Skin epidermis (tissue), 12 donors: ENCODE measurements around the gene SEC61B.
"Not testable (repeated sequence)": the region's sequence is repeated elsewhere in the genome, so short reads cannot be mapped to it uniquely, and the experiment has no call there.

Experiments used
- H3K27ac ChIP-seq, 21 experiments: fragments of 200-600 bp; sonication (generic) in 11 of 21; one replicate each; pipeline ENCODE4 v1.5.0; 2020; ENCODE audit warnings: mild to moderate bottlenecking in 3 of 21, inconsistent platforms in 2 of 21, moderate library complexity in 2 of 21
- H3K4me3 ChIP-seq, 7 experiments: fragments of 200-600 bp; sonication (generic) in 2 of 7; one replicate each; pipeline ENCODE4 v1.5.0; 2020; ENCODE audit warnings: inconsistent platforms in 2 of 7, mild to moderate bottlenecking in 2 of 7, moderate library complexity in 1 of 7

SEC61B gene

DNA sequence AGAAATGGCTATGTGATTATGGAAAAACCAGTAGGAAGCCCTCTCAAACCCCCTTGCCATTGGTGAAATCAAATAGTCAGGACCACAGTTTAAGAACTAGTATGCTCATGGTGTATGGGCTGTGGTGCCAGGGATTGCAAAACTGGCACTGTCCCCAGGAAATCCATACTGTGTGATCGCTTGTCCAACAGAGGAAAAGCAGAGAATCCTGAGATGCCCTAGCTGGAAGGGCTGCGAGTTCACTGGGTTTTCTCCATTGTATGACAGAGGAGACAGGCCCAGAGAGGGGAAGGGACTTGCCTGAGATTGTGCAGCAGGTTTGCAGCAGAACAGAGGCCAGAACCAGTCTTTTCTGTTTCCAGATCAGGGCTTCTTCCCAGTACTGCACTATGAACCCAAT, 12.5 kb downstream of the SEC61B start:
- Histone ChIP-seq H3K27ac (no peak overlapping the region), H3K4me3 (no peak overlapping the region)

DNA sequence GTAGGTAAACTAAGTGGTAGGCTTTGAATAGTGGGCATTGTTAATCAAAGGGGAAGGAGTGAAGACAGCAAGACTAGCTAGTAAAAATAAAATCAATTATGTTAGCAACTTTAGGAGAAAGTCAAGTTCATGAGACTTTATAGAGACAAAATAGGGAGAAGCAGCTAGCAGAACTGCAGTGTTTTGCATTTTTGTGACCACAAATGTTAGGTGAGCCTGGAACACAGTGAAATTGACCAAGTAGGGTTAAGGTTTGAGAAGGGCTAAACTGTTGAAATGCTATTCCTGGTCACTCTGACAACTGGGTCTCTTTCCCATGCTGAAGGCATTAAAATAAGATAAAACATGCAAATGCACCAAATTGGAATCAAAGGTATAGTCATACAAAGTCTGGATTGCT, 13.0 kb downstream of the SEC61B start:
- H3K4me3 ChIP-seq = no peak overlapping the region
- H3K27ac ChIP-seq = no peak overlapping the region

DNA sequence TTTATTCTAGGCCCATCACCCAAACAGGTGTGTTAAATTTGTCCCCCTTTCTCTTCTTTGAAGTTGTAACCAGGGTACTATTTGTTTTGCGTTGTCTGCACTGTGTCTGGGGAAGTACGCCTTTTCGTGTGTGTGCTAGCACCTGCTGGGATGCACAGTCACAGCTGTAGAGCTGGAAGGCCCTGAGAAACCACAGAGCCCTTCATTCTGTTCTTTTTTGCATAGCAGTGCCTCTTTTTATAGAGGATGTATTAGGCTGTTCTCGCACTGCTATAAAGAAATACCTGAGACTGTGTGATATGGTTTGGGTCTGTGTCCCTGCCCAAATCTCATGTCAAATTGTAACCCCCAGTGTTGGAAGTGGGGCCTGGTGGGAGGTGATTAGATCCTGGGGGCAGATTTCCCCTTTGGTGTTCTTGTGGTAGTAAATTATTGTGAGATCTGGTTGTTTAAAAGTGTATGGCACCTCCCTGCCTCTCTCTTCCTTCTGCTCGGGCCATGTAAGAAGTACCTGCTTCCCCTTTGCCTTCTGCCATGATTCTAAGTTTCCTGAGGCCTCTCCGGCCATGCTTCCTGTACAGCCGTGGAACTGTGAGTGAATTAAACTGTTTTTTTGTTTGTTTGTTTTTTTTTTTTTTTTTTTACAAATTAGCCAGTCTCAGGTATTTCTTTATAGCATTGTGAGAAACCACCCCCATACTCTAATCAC, 14.0 kb downstream of the SEC61B start:
- Histone ChIP-seq H3K27ac (no peak overlapping the region), H3K4me3 (no peak overlapping the region)

DNA sequence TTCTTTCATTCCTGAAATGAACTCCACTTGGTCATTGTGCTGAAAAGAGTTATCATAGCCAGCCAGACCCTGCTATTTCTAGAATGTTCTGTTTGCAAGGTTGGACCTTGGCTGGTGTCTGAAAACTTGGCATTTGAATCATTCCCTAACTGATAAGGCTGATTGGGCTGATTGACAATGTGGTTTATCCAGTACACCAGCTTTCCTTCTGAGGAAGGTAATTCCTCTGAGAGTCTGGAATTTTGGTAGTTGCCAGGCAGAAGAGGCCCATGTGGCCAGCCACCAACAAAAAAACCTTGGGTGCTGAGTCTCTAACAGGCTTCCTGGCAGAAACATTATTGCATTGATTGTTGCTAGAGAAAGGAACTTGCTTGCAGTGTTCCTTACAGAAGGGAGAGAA, 15.3 kb downstream of the SEC61B start:
- H3K4me3 ChIP-seq = no peak overlapping the region
- no peak overlapping the region for H3K27ac ChIP-seq

DNA sequence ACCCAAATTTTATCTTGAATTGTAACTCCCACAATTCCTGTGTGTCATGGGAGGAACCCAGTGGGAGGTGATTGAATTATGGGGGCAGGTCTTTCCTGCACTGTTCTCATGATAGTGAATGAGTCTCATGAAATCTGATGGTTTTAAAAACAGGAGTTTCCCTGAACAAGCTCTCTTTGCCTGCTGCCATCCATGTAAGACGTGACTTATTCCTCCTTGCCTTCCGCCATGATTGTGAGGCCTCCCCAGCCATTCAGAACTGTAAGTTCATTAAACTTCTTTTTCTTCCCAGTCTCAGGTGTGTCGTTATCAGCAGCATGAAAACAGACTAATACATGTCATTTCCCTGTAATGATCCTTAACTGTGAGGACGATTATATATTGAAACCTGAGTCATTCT, 15.8 kb downstream of the SEC61B start:
- not testable (repeated sequence) for H3K27ac ChIP-seq, H3K4me3 ChIP-seq

DNA sequence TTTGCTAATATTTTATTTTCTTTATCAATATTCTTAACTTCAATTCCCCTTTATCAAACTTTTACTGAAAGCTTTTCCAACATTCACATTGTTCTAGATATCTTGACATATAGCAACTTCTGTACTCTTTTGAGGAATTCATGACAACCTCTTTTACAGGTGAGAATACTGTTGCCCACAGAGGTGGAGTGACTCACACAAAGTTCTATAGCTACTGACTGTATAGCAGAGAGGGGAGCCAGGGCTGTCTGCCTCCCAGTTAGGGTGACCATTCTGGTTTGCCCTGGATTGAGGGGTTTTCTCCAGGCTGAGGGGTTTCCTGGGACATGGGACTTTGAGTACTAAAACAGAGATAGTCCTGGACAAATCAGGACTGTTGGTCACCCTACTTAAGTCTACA, 16.2 kb downstream of the SEC61B start:
- H3K4me3 ChIP-seq = no peak overlapping the region
- no peak overlapping the region for H3K27ac ChIP-seq

DNA sequence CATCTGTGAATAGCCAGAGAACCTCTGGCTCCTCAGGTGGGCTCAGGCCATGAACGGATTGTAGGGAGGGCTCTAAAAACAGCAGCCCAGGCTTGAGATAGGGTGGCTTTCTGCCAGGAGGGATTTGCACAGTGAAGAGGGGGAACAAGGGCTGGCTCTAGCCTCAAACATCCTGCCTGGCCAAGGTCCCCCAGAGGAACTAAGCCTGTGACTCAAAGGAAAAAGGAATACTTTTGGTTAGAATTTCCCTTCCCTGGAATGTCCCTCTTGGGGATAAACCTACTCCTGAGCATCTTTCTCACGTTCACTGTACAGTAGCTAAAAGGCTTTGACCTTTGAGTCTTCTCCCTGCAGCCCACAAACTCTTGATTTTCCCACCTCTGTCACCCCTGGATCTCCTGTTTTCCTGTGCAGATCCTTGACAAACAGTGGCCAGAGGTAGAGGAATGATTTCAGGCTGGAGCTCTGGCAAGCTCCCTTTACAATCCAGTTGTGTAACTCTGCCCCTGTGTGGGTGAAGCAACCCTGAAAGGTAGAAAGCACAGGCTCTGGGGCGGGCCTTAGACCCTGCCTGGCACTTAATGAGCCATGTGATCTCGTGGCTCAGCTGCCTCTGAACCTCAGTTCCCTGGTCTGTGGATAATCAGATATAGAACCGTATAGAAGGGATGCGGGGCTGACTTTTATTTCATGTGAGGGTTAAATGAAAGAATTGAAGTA, 17.4 kb downstream of the SEC61B start:
- Histone ChIP-seq H3K27ac (peak overlapping the region in 1 of 21 experiments; percentile 23), H3K4me3 (no peak overlapping the region)

DNA sequence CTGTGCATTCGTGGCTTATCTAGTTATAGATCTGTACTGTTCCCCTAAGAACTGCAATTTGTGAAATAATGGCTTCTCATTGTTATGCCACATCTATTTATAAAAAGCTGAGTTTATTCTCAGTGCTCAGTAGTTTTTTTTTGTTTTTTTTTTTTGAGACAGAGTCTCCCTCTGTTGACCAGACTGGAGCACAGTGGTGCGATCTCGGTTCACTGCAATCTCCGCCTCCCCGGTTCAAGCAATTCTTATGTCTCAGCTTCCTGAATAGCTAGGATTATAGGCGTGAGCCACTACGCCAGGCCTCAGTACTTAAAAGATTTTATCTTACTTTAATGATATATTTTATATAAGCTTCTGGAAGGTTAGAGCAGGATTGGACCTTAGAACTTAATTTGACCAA, 19.0 kb downstream of the SEC61B start:
- Histone ChIP-seq H3K4me3 (no peak overlapping the region), H3K27ac (no peak overlapping the region)

DNA sequence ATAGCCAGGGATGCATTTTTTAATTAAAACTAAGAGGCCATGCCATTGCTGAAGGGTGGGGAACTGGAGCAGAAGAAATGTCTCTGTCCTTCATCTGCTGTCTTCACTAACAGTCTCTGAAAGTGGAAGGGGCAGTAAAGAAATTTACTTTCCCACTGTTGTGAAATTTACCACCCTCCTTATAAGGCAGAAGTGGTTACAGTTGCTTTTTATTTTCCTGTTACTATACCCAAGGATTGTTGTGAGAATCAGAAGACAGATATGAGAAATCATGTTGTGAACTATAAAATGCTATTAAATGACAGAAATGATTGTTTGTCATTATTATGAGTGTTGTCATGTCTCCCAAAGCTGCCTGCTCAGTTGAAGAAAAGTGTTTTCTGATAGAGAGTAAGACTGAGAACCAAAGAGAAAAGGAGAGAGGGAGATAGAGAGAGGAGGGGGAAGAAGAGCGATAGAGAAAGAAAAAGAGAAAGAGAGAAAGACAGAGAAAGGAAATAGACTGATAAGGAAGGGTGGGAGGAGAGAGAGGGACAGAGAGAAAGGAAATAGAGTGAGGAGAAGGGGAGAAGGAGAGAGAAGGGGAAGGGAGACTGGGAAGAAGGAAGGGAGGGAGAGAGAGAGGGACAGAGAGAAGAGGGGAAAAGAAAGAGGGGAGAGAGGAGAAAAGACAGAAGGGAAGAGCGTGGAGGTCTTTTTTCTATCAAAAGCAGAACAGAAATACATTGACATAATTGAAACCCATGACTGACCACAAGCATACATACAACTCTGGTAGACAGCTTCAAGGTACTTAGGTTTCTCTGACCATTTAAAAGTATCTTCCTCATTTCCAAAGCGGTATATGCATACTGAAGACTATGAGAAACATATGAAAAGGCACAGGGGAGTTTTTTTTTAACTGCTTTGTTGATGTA, 22.5 kb downstream of the SEC61B start:
- no peak overlapping the region for H3K27ac ChIP-seq
- H3K4me3 ChIP-seq = no peak overlapping the region

DNA sequence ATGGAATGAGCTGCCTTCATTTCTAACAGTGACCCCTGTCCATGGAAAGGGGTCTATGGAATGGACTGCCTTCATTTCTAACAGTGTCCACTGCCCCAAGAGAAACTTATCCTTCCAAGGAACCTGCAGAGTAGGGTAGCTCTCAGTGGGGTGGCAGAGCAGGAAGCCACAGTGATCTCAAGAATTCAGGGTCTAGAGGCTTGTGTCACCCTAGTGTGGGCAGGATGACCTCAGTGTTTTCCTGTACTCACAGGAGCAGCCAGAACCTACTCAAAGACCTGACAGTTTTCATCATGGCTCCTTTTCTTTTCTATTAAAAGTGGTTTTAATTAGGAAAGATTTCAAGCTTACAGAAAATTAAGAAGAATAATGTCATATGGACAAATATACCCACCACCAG, 27.5 kb downstream of the SEC61B start:
- no peak overlapping the region for H3K4me3 ChIP-seq
- no peak overlapping the region for H3K27ac ChIP-seq

DNA sequence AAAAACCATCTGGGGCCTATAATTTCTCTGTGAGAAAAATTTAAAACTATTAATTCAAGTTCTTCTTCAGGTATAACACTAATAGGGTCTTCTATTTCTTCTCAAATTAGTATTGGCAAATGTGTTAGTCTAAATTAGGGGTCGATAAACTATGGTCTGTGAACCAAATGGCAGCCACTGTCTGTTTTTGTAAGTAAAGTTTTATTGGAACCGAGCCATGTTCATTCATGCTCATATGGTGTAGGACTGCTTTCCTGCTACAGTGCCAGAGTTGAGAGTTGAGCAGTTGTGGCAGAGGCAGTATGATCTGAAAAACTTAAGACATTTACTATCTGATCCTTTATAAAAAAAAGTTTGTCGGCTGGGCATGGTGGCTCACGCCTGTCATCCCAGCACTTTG, 29.1 kb downstream of the SEC61B start:
- Histone ChIP-seq H3K27ac (no peak overlapping the region), H3K4me3 (no peak overlapping the region)

DNA sequence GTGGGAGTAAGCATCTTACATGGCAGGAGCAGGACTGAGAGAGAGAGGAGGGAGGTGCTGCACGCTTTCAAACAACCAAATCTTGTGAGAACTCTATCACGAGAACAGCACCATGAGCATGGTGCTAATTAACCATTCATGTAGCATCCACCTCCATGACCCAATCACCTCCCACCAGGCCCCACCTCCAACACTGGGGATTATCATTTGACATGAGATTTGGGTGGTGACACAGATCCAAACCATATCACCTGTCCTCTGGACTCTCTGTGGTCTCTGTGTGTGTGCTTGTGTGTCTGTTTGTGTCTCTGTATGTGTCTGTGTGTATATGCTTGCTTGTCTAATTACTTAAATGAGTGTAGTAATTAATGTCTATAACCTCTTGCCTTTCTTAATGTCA, 31.1 kb downstream of the SEC61B start:
- Histone ChIP-seq H3K27ac (peak overlapping the region in 3 of 21 experiments; percentile 45 to 71 (median 70)), H3K4me3 (no peak overlapping the region)

DNA sequence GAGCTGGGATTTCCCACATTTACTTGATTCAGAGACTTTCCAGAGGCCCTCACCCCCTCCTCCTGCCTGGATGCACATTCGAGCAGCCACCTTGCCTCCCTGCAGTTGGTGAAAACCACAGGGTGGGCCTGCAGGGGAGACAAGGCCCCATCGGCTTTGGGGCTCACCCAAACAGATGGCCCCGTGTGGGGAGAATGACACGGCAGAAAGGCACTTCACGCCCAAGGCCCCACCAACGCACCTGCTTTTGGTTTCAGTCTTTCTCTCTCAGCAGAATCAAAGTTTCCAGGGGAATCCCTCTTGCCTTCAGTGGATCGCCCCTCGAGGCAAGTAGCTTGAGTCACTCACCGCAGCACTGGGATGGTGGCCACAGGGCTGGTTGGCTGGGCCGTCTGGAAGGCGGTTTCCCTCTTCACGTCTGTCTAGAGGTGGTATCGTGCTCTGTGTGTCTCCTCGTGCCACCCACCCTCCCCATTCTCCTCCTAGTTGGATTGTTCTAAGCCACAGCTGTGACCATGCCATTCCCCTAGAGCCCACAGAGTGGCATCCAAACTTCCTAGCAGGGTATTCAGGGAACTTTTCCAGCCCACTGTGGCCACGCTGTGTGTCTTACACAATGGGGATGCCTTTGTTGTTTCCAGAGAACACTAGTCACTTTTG, 31.8 kb downstream of the SEC61B start:
- Histone ChIP-seq H3K27ac (peak overlapping the region in 6 of 21 experiments; percentile 13 to 71 (median 48)), H3K4me3 (no peak overlapping the region)

DNA sequence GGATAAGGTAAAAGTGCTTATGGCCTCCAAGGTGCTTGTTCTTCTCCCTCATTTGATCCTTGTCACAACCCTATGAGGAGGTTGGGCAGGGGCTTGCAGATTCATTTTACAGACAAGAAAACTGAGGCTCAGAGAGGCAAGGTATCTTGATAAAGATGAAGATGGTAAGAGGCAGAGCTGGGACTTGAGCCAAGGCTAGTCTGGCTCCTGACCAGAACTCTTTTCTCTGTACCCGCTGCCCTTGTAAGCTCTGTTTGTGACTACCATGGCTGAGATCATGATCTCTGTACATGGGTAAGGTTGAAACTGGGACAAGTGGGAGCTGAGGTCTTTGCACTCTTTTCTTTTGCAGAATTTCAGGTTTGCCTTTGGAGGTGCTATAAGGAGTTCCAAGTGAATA, 33.6 kb downstream of the SEC61B start:
- Histone ChIP-seq H3K4me3 (no peak overlapping the region), H3K27ac (no peak overlapping the region)

DNA sequence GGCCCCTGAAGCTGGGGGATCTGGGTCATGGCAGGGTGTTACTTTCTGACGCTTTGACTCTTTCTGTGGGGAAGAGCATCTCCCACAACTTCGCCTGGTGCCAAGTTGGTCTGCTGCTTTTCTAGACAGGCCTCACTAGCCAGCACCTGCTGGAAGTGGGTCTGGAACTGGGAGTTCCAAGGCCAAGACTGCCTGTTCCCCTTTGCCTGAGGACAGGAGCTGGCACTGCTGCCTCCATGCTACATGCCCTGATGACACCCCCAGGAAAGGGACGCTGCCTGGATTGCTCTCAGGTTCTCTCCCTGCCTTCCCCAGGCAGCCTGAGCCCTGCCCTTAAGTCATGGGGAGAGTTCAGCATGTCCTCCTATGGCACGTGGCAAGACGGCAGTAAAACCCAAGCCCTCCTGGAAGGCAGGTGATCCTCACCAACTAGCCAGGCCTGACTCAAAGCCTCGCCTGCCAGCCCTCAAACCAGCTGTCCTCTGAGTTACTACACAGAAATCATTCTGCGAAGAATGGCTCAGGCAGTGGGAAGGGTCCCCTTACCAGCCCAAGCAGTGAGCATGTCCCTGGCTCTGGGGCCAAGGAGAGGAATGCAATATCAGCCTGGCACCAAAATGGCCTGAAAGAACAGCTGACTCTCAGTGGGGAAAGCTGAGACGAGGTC, 35.8 kb downstream of the SEC61B start:
- H3K27ac ChIP-seq = no peak overlapping the region
- no peak overlapping the region for H3K4me3 ChIP-seq

DNA sequence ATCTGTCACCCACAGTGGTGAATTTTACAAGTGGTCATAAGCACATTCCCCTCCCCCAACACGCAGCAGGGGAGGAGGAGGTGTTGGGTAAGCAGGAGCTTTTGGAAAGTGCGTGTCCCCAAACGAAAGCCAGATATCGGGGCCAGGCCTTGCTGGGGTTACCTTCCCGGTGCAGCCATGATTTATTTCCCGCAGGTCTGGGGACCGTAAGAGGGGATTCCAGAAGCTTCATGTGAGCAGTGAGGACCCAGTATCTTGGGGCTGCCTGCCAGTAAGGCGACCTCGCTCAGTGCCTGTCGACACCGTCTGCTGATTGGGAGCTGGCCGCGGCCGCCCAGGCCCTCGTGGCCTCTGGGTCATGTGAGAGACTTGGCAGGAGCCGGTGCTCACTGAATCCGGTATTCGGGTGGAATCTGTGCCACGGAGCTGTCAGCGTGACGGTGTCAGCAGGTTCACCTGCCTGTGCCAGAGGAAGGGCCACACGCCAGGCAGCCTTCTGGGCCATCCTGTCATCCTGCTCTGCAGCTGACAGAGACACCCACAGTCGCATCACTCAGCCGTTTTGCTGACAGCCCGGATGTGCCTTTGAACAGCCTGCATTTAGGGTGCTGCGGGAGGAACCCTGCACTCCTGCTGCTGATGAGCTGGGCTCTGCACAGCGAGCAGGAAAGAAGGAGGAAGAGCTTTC, 37.3 kb downstream of the SEC61B start:
- Histone ChIP-seq H3K4me3 (peak overlapping the region in 5 of 7 experiments; percentile 1 to 30 (median 7)), H3K27ac (peak overlapping the region in 14 of 21 experiments; percentile 4 to 74 (median 36))

DNA sequence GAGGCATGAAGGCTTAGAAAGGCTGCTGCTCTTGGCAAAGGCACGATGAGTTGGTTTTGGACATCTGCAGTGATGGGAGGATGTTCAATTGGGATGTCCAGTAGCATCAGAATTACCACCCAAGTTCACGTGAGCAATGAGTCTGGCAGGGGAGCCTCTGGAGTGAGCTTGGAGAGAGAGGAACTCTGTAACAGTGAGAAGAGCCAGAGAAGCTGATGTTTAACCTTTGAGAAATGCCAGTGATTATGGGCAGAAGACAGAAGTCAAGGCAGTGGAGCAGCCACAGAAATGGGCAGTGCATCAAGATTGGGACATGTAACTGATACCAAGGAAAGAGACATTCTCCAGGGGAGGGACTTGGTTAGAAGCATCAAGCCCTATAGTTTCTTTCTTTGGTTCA, 39.8 kb downstream of the SEC61B start:
- Histone ChIP-seq H3K4me3 (no peak overlapping the region), H3K27ac (no peak overlapping the region)

DNA sequence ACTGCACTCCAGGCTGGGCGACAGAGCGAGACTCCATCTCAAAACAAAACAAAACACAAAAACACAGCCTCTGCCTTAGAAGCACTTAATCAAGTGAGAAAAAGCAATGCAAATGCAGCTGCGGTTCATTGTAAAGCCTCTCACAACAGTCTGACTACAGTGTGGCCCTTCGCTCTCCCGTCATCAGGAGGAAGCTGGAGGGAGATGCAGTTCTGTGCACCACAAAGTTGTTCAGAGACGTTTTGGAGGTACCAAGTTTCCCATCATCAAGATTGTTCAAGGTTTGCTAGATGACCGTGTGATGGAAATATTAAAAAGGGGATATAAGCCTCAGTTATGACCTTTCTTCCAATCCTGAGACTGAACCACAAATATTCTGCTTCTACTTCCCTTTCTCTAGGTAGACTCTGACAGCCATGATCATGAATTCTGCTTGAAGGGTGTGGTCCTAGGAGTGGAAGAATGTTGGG, 40.9 kb downstream of the SEC61B start:
- H3K27ac ChIP-seq = no peak overlapping the region
- H3K4me3 ChIP-seq = no peak overlapping the region
